Epithelial cell of proximal tubule (primary cell): ENCODE measurements around the gene FRZB. TPM values are rescaled to one million over a fixed set of nuclear protein-coding genes. Genes with fewer than 3 reads are reported as not detected.

ENCODE experiments used
- DNase-seq: peaks from one replicate; pipeline ENCODE4 v3.0.0-alpha.2; 2011; ENCODE audit warnings: low read depth
- H3K4me3 ChIP-seq: 2 replicates; pipeline ENCODE4 v1.5.1; 2011; ENCODE audit warnings: low read depth, mild to moderate bottlenecking, low read length
- CTCF ChIP-seq: conservative IDR thresholded peaks from 2 replicates; pipeline ENCODE4 v1.5.1; 2012; ENCODE audit warnings: low read depth, mild to moderate bottlenecking, low read length
- total RNA-seq: library from RNA; depleted of rRNA; stranded (reverse); fragments of >200 nt; gene quantifications from 2 replicates; pipeline ENCODE4 v1.2.3, GENCODE V29; 2015

FRZB gene
- 0.07 TPM in 1 of 2 replicates, not detected in the other for total RNA-seq

GRCh38 chr2:182866461-182867406, at the start of gene FRZB:
Gene FRZB (minus strand): TSS chr2:182866637. CDS start chr2:182866552, 85 bp downstream.
- no peak for TF ChIP-seq CTCF
- DNase-seq: no peak
- peak within 1 kb of the TSS; percentile 41 for H3K4me3 ChIP-seq

GRCh38 chr2:182915369-182916326, 49.2 kb upstream of the FRZB start:
- H3K4me3 ChIP-seq: no peak overlapping the region
- no peak for TF ChIP-seq CTCF
- DNase-seq: peak; percentile 37

DNA sequence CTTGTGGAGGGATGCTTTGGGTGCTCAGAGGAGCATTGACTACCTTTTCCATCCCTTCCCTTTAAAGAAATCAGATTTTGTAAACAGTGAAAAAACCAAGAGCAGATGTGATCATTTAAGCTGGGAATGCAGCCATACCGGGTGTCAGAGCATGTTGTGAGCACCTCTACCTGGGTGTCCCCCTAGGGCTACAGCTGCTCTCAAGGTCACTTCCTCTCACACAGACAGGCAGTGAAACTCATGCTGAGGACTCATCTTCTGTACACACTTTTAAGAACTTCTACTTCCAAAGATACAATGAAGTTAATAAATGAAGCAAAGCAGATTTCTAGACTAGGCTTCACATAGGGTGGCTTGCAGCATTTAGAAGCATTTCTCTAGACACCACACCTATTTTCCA, 48.4 kb upstream of the FRZB start:
- DNase-seq: no peak
- H3K4me3 ChIP-seq: no peak overlapping the region
- no peak for TF ChIP-seq CTCF

DNA sequence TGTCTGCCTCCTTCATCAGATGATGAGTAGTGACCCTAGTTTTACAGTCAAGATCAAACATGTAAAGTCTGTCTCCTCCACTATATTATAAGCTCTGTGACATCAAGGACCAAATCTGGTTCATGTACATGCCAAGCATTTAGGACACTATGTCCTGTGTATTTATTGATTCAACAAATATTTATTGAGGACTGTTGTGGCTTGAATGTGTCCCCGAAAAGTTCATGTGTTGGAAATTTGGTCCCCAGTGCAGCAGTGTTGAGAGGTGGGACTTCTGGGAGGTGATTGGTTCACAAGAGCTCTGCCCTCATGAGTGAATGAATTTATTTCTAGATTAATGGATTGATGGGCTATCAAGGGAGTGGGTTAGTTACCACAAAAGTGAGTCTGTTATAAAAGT, 46.6 kb upstream of the FRZB start:
- no peak overlapping the region for H3K4me3 ChIP-seq
- DNase-seq: no peak
- TF ChIP-seq CTCF: no peak

- H3K4me3 ChIP-seq: no peak overlapping the region
- no peak for DNase-seq
- TF ChIP-seq CTCF: no peak
Observed at GRCh38 chr2:182912518-182912915, 46.1 kb upstream of the FRZB start.

DNA sequence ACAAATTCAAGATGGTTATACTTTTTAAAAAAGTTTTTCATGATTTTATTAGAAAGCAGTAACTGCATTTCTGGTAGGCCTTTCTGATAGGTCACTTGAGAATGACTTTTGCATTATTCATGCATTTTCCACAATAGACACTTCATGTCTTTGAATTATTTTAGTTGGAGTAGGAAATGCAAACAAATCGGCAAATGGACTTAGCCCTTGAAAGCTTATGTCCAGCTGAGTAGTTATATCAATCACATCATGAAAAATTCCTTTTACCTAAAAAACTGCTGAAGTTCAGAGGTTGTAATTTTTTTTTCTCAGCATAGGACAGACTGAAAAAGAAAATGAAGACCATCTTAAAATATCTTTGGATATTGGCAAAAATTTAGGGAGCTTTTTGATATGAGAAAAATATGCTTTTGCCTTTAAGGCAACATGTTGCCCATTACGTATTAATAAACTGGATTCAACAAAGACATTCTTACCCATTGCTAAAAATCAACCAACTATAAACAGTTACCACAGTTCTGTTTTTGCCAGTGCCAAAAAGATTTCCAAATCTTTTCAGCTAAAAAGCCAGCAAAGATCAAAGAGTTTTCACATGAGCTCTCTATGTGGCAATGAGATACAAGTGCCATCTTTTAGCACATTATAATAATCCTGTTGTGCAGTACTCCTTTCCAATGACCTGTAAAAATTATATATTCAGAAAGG, 45.5 kb upstream of the FRZB start:
- H3K4me3 ChIP-seq: no peak overlapping the region
- no peak for DNase-seq
- TF ChIP-seq CTCF: no peak
